ENCODE data around the gene ZMIZ2.
"Not testable (repeated sequence)": the region's sequence is repeated elsewhere in the genome, so short reads cannot be mapped to it uniquely, and the experiment has no call there.

The ZMIZ2 gene

DNA sequence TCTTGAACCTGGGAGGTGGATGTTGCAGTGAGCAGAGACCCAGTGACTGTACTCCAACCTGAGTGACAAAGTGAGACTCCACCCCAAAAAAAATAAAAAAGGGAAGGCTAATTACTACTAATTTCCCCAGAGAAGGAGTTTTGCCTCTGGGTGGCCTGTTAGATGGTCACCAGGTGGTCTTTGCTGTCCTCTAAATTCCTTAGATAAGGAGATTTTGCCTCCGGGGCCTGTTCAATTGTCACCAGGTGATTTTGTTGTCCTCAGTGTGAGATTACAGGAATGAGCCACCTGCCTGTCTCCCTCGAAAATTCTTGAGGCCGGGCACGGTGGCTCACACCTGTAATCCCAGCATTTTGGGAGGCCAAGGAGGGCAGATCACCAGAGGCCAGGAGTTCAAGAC lies 24.4 kb upstream of the ZMIZ2 start:
- Histone ChIP-seq H3K27ac (ENCODE audit: extremely low read depth, low read depth, low read length) (no peak overlapping the region), H3K9me3 (ENCODE audit: control insufficient read depth, insufficient read depth, low read depth, low read length) (no peaks in the 10 kb centered on the region), H3K4me1 (ENCODE audit: control insufficient read depth, insufficient read depth, low read length) (no peaks in the 10 kb centered on the region), H3K4me3 (ENCODE audit: low read depth, low read length) (no peak overlapping the region), H3K36me3 (ENCODE audit: control insufficient read depth in 2 of 2, insufficient read depth in 1 of 2, low read length in 2 of 2) (no peaks in the 10 kb centered on the region)
- POLR2A ChIA-PET: no interaction called here
- no peak for TF ChIP-seq ZNF24 (tag by site-specific recombination; IDR thresholded peaks at IDR 0.05)
- no peak for TF ChIP-seq ZNF302 (tag by site-specific recombination; IDR thresholded peaks at IDR 0.05; ENCODE audit: low read depth)
- TF ChIP-seq, protein P1, sequence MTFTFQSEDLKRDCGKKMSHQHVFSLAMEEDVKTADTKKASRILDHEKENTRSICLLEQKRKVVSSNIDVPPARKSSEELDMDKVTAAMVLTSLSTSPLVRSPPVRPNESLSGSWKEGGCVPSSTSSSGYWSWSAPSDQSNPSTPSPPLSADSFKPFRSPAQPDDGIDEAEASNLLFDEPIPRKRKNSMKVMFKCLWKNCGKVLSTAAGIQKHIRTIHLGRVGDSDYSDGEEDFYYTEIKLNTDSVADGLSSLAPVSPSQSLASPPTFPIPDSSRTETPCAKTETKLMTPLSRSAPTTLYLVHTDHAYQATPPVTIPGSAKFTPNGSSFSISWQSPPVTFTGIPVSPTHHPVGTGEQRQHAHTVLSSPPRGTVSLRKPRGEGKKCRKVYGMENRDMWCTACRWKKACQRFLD (tag by site-specific recombination; IDR thresholded peaks at IDR 0.05): no peak
- TF ChIP-seq HOXC10 (CRISPR knock-in tag; IDR thresholded peaks at IDR 0.05): no peak
- CTCF ChIA-PET: no interaction called here

DNA sequence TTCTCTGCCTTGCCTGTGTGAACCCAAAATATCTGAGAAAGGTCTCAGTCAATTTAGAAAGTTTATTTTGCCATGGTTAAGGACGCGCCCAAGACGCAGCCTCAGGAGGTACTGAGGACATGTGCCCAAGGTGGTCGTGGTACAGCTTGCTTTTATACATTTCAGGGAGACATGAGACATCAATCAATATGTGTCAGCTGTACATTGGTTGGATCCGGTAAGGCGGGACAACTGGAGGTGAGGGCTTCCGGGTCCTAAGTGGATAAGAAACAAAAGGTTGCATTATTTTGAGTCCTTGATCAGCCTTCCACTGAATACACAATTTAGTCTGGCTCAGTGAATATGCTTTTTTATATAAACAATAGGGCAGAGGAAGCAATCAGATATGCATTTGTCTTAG lies 22.4 kb upstream of the ZMIZ2 start:
- CTCF ChIA-PET: not testable (repeated sequence)

DNA sequence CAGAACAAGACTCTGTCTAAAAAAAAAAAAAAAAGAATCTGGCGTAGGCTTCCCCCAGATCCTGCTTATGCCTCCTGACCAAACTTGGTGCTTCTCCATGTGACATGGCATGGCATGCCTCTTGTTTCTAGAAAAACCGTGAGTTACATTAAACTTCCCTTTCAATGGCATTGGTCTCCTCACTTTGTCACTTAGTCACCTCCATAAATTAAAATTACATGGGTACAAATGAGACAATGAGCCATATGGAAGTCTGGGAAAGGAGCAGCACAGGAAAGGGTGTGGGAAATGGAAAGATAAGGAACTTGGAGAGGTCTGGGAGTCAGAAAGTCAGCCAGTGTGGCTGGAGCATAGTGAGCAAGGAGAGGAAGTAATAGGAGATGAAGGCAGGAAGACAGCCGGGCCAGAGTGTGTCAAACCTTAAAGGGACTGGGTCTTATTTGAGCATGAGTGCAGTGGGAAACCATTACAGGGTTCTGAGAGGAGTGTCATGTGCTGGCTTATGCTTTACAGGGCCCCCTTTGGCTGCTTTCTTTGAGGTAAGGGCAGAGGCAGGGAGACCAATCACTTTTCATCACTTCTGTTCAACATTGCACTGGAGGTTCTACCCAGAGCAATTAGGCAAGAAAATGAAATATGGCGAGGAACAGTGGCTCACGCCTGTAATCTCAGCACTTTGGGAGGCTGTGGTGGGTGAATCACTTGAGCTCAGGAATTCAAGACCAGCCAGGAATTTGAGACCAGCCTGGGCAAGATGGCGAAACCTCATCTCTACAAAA lies 21.3 kb upstream of the ZMIZ2 start:
- Histone ChIP-seq H3K36me3 (ENCODE audit: control insufficient read depth in 2 of 2, insufficient read depth in 1 of 2, low read length in 2 of 2) (no peaks in the 10 kb centered on the region), H3K4me3 (ENCODE audit: low read depth, low read length) (no peak overlapping the region), H3K9me3 (ENCODE audit: control insufficient read depth, insufficient read depth, low read depth, low read length) (no peaks in the 10 kb centered on the region), H3K4me1 (ENCODE audit: control insufficient read depth, insufficient read depth, low read length) (no peaks in the 10 kb centered on the region), H3K27ac (ENCODE audit: extremely low read depth, low read depth, low read length) (no peak overlapping the region)
- TF ChIP-seq ZNF23 (tag by site-specific recombination; IDR thresholded peaks at IDR 0.05; ENCODE audit: borderline replicate concordance) (no peak), ZFP37 (tag by site-specific recombination; IDR thresholded peaks at IDR 0.05) (no peak)
- TF ChIP-seq, protein P2, sequence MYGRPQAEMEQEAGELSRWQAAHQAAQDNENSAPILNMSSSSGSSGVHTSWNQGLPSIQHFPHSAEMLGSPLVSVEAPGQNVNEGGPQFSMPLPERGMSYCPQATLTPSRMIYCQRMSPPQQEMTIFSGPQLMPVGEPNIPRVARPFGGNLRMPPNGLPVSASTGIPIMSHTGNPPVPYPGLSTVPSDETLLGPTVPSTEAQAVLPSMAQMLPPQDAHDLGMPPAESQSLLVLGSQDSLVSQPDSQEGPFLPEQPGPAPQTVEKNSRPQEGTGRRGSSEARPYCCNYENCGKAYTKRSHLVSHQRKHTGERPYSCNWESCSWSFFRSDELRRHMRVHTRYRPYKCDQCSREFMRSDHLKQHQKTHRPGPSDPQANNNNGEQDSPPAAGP (tag by site-specific recombination; IDR thresholded peaks at IDR 0.05): peak; percentile 51; the same call in 1 of the 2 replicates
- TF ChIP-seq, protein P3, sequence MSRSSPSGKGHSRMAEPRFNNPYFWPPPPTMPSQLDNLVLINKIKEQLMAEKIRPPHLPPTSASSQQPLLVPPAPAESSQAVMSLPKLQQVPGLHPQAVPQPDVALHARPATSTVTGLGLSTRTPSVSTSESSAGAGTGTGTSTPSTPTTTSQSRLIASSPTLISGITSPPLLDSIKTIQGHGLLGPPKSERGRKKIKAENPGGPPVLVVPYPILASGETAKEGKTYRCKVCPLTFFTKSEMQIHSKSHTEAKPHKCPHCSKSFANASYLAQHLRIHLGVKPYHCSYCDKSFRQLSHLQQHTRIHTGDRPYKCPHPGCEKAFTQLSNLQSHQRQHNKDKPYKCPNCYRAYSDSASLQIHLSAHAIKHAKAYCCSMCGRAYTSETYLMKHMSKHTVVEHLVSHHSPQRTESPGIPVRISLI (tag by site-specific recombination; IDR thresholded peaks at IDR 0.05): no peak
- CTCF ChIA-PET: no interaction called here
- POLR2A ChIA-PET: interaction anchor here (0.6 kb wide), 1 partner anchor 11 kb away, joined by 6 read pairs; no protein-coding TSS in a partner anchor

More for the DNA sequence above, 22.4 kb upstream of the ZMIZ2 start:
- H3K4me1 ChIP-seq (ENCODE audit: control insufficient read depth, insufficient read depth, low read length); H3K9me3 ChIP-seq (ENCODE audit: control insufficient read depth, insufficient read depth, low read depth, low read length); H3K36me3 ChIP-seq (ENCODE audit: control insufficient read depth in 2 of 2, insufficient read depth in 1 of 2, low read length in 2 of 2); POLR2A ChIA-PET; H3K4me3 ChIP-seq (ENCODE audit: low read depth, low read length); H3K27ac ChIP-seq (ENCODE audit: extremely low read depth, low read depth, low read length): not testable (repeated sequence)

DNA sequence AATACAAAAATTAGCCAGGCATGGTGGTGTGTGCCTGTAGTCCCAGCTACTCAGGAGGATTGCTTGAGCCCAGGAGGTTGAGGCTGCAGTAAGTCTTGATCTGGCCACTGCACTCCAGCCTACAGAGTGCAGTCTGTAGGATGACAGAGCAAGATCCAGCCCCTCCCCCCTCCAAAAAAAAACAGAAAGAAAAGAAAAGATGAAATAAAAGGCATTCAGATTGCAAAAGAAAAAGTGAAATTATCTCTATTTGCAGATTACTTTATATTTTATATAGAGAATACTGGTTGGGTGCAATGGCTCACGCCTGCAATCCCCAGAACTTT lies 20.7 kb upstream of the ZMIZ2 start:
- Histone ChIP-seq H3K9me3 (ENCODE audit: control insufficient read depth, insufficient read depth, low read depth, low read length) (no peaks in the 10 kb centered on the region), H3K4me3 (ENCODE audit: low read depth, low read length) (no peak overlapping the region), H3K27ac (ENCODE audit: extremely low read depth, low read depth, low read length) (no peak overlapping the region), H3K4me1 (ENCODE audit: control insufficient read depth, insufficient read depth, low read length) (no peaks in the 10 kb centered on the region), H3K36me3 (ENCODE audit: control insufficient read depth in 2 of 2, insufficient read depth in 1 of 2, low read length in 2 of 2) (no peaks in the 10 kb centered on the region)
- ChIA-PET POLR2A (no interaction called here), CTCF (no interaction called here)
- TF ChIP-seq ZBTB21 (tag by site-specific recombination; IDR thresholded peaks at IDR 0.05) (no peak), ZNF473 (tag by site-specific recombination; IDR thresholded peaks at IDR 0.05) (no peak), ZNF157 (tag by site-specific recombination; IDR thresholded peaks at IDR 0.05) (no peak), BCL11A (tag by site-specific recombination; IDR thresholded peaks at IDR 0.05; ENCODE audit: low read depth) (no peak), ZNF366 (tag by site-specific recombination; conservative IDR thresholded peaks at IDR 0.05) (no peak), ZNF311 (tag by site-specific recombination; IDR thresholded peaks at IDR 0.05; ENCODE audit: borderline replicate concordance) (no peak), ZNF560 (tag by site-specific recombination; IDR thresholded peaks at IDR 0.05; ENCODE audit: borderline replicate concordance) (no peak)
- TF ChIP-seq, protein P4, sequence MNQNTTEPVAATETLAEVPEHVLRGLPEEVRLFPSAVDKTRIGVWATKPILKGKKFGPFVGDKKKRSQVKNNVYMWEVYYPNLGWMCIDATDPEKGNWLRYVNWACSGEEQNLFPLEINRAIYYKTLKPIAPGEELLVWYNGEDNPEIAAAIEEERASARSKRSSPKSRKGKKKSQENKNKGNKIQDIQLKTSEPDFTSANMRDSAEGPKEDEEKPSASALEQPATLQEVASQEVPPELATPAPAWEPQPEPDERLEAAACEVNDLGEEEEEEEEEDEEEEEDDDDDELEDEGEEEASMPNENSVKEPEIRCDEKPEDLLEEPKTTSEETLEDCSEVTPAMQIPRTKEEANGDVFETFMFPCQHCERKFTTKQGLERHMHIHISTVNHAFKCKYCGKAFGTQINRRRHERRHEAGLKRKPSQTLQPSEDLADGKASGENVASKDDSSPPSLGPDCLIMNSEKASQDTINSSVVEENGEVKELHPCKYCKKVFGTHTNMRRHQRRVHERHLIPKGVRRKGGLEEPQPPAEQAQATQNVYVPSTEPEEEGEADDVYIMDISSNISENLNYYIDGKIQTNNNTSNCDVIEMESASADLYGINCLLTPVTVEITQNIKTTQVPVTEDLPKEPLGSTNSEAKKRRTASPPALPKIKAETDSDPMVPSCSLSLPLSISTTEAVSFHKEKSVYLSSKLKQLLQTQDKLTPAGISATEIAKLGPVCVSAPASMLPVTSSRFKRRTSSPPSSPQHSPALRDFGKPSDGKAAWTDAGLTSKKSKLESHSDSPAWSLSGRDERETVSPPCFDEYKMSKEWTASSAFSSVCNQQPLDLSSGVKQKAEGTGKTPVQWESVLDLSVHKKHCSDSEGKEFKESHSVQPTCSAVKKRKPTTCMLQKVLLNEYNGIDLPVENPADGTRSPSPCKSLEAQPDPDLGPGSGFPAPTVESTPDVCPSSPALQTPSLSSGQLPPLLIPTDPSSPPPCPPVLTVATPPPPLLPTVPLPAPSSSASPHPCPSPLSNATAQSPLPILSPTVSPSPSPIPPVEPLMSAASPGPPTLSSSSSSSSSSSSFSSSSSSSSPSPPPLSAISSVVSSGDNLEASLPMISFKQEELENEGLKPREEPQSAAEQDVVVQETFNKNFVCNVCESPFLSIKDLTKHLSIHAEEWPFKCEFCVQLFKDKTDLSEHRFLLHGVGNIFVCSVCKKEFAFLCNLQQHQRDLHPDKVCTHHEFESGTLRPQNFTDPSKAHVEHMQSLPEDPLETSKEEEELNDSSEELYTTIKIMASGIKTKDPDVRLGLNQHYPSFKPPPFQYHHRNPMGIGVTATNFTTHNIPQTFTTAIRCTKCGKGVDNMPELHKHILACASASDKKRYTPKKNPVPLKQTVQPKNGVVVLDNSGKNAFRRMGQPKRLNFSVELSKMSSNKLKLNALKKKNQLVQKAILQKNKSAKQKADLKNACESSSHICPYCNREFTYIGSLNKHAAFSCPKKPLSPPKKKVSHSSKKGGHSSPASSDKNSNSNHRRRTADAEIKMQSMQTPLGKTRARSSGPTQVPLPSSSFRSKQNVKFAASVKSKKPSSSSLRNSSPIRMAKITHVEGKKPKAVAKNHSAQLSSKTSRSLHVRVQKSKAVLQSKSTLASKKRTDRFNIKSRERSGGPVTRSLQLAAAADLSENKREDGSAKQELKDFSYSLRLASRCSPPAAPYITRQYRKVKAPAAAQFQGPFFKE (tag by site-specific recombination; IDR thresholded peaks at IDR 0.05; ENCODE audit: borderline replicate concordance): no peak
- TF ChIP-seq, protein P5, sequence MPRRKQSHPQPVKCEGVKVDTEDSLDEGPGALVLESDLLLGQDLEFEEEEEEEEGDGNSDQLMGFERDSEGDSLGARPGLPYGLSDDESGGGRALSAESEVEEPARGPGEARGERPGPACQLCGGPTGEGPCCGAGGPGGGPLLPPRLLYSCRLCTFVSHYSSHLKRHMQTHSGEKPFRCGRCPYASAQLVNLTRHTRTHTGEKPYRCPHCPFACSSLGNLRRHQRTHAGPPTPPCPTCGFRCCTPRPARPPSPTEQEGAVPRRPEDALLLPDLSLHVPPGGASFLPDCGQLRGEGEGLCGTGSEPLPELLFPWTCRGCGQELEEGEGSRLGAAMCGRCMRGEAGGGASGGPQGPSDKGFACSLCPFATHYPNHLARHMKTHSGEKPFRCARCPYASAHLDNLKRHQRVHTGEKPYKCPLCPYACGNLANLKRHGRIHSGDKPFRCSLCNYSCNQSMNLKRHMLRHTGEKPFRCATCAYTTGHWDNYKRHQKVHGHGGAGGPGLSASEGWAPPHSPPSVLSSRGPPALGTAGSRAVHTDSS (tag by site-specific recombination; IDR thresholded peaks at IDR 0.05): no peak
